ENCODE results near the gene LCE7A.

Gene LCE7A

DNA sequence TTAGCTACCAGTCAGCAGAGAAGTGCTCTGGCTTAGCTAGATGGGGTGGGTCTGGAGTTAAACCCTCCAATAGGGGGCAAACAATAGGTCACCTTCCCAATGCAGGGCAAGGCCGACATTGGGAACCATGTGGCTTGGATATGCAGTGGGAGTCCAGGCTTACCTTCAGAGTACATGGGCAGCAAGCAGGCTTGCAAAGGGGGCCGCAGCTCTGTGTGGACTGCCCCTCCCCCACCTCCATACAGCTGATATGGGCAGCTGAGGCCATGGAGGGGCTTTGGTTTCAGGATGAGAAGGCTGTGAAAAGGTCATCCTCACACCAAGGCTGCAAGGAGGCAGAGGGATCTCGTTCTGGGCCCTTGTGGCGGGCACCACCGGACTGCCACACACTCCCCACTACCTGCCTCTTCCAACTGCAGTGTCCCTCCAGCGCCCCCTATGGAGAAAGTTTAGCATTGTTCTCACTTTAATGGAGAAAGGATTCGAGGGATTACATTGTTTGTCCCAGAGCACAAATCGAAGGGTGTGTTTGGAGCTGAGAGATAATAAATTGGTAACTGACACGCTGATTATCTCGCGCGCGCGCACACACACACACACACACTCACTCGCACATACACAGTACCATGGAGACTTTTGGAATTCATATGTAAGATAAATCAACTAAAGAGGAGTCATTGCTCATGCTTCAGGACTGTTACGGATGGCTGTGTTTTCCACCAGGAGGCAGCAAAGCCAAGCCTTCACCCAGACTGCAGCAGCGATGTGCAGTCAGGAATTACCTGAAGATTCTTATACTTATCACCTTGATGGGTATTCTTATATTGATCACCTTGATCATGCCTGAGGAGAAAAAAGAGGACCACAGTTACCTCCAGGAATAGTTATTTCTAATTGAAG lies 11.3 kb downstream of the LCE7A start:
- no peak overlapping the region for H3K27ac ChIP-seq
- TF ChIP-seq CTCF (conservative IDR thresholded peaks at IDR 0.05; ENCODE audit: low read depth, low read length) = peak; percentile 96
- no peaks in the 10 kb centered on the region for H3K79me2 ChIP-seq (ENCODE audit: insufficient read depth, low read depth)
- H3K4me3 ChIP-seq (IDR thresholded peaks at IDR 0.05; ENCODE audit: insufficient read depth, low read depth, low read length) = no peak overlapping the region
- no peaks in the 10 kb centered on the region for H3K4me1 ChIP-seq (ENCODE audit: low read depth, poor library complexity, severe bottlenecking)
- no peak overlapping the region for H3K9ac ChIP-seq
- no peak overlapping the region; the same call in 1 of the 2 replicates for H2AFZ ChIP-seq (ENCODE audit: low read depth)
- no peaks in the 10 kb centered on the region for H4K20me1 ChIP-seq (ENCODE audit: insufficient read depth)
- no peaks in the 10 kb centered on the region for H3K36me3 ChIP-seq (ENCODE audit: insufficient read depth)
- no peak overlapping the region for H3K4me2 ChIP-seq
- H3K27me3 ChIP-seq (ENCODE audit: insufficient read depth, low read depth) = no peaks in the 10 kb centered on the region

GRCh38 chr1:152871731-152872126 lies 11.9 kb downstream of the LCE7A start:
- Histone ChIP-seq H3K9ac (no peak overlapping the region), H3K36me3 (ENCODE audit: insufficient read depth) (no peaks in the 10 kb centered on the region), H3K4me2 (no peak overlapping the region), H3K27ac (no peak overlapping the region), H3K4me1 (ENCODE audit: low read depth, poor library complexity, severe bottlenecking) (no peaks in the 10 kb centered on the region), H3K4me3 (IDR thresholded peaks at IDR 0.05; ENCODE audit: insufficient read depth, low read depth, low read length) (no peak overlapping the region), H2AFZ (ENCODE audit: low read depth) (no peak overlapping the region), H4K20me1 (ENCODE audit: insufficient read depth) (no peaks in the 10 kb centered on the region), H3K79me2 (ENCODE audit: insufficient read depth, low read depth) (no peaks in the 10 kb centered on the region), H3K27me3 (ENCODE audit: insufficient read depth, low read depth) (no peaks in the 10 kb centered on the region)
- TF ChIP-seq CTCF (conservative IDR thresholded peaks at IDR 0.05; ENCODE audit: low read depth, low read length) = no peak

DNA sequence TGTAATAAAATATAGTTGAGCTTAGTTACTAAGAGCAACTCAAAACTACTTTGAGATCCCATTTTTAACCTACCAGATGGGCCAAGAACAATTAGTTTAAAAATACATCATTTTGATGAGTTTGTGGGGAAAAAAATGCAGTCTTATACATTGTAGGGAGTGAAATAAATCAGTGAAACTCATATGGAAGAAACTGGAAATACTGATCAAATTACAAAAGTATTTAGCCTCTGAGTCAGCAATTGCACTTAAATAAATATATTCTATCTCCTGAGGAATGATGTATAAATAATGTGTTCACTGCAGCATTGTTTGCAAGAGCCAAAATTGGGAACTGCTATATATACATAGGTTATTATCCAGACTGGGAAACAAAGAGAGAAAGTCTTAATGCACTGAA lies 13.7 kb downstream of the LCE7A start:
- no peaks in the 10 kb centered on the region for H3K79me2 ChIP-seq (ENCODE audit: insufficient read depth, low read depth)
- H3K36me3 ChIP-seq (ENCODE audit: insufficient read depth) = no peaks in the 10 kb centered on the region
- no peak overlapping the region for H3K4me3 ChIP-seq (IDR thresholded peaks at IDR 0.05; ENCODE audit: insufficient read depth, low read depth, low read length)
- no peak overlapping the region for H3K9ac ChIP-seq
- no peaks in the 10 kb centered on the region for H4K20me1 ChIP-seq (ENCODE audit: insufficient read depth)
- H3K4me2 ChIP-seq = no peak overlapping the region
- no peak for TF ChIP-seq CTCF (conservative IDR thresholded peaks at IDR 0.05; ENCODE audit: low read depth, low read length)
- H3K27me3 ChIP-seq (ENCODE audit: insufficient read depth, low read depth) = no peaks in the 10 kb centered on the region
- no peak overlapping the region for H2AFZ ChIP-seq (ENCODE audit: low read depth)
- no peak overlapping the region for H3K27ac ChIP-seq
- no peaks in the 10 kb centered on the region for H3K4me1 ChIP-seq (ENCODE audit: low read depth, poor library complexity, severe bottlenecking)

- H3K4me2 ChIP-seq = no peak overlapping the region
- no peak overlapping the region for H2AFZ ChIP-seq (ENCODE audit: low read depth)
- no peaks in the 10 kb centered on the region for H3K27me3 ChIP-seq (ENCODE audit: insufficient read depth, low read depth)
- no peak overlapping the region for H3K27ac ChIP-seq
- H3K36me3 ChIP-seq (ENCODE audit: insufficient read depth) = no peaks in the 10 kb centered on the region
- no peak for TF ChIP-seq CTCF (conservative IDR thresholded peaks at IDR 0.05; ENCODE audit: low read depth, low read length)
- H3K79me2 ChIP-seq (ENCODE audit: insufficient read depth, low read depth) = no peaks in the 10 kb centered on the region
- no peak overlapping the region for H3K9ac ChIP-seq
- peaks cover 4% of the 10 kb centered on the region for H3K4me1 ChIP-seq (ENCODE audit: low read depth, poor library complexity, severe bottlenecking)
- H3K4me3 ChIP-seq (IDR thresholded peaks at IDR 0.05; ENCODE audit: insufficient read depth, low read depth, low read length) = no peak overlapping the region
- H4K20me1 ChIP-seq (ENCODE audit: insufficient read depth) = no peaks in the 10 kb centered on the region
Measured at GRCh38 chr1:152876827-152877226, 17.0 kb downstream of the LCE7A start.
